GM18858 (cell line): ENCODE results near the gene TCHP.

Experiments used
- ATAC-seq: cut with Tn5 transposase; IDR thresholded peaks from one replicate; pipeline ENCODE4 v1.9.1; 2021; ENCODE audit not compliant: unreplicated experiment

The TCHP gene

DNA sequence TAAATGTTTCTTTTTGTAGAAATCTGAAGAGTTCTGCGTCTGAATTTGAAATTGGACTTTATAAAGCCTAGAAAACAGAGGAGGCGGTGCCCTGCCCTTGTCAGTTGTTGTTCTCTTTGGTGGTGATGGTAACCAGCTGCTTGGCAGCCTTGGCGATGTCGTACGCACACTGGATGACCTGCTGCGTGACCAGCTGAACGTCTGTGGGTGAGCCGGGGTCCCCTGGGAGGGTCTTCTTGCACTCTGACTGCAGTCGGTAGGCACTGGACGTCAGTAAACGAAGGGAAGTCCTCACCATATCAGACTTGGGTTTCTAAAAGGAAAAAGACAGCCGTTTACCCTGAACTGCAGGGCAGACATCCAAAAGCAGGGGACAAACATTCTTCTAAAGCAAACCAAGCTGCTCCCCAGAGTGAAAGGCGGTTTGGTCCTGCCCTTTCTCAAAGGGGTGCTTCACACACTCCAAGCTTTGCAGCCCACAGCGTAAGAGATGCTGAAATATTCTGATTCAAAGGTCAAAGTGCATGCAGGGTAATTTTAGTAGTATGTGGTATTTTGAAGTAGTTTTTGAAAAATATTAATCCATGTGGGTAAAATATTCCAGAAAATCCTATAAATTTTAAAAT, 32.9 kb downstream of the TCHP start:
- ATAC-seq: no peak

DNA sequence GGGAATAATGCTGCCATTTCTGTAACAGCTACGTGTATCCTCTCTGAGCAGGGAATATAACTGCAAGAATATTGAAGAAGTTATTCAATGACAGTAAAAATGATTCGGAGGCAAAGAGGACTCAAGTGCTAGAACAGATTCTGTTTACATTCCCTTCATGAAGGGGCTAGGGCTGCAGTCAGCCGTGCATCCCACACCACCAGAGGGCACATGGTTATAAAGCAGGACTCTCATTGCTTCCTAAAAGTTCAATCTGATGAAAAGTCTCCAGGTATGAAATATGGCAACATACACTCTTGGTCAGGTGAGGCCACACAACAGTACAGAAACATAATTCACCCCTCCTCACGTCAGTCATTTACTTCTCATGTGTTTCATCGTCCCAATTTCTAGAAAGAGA, 34.0 kb downstream of the TCHP start:
- no peak for ATAC-seq

DNA sequence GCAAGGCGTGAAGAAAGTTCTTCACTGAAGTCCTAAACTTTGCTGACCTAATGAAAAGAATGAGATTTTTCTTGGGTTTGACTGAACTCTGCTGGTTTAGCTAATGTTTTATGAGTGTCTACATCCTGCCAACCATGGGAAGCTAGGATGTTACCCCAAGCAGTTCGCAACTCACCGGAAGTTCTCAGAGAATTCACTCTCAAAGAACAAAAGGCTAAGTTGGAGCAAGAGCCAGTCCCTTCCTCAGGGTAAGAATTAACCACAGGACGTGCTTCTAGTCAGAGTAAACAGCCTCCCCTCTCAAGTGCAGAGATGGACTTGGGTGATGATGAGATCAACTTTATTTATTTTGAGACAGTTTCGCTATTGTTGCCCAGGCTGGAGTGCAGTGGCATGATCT, 37.3 kb downstream of the TCHP start:
- ATAC-seq: no peak

- ATAC-seq: no peak
Measured at GRCh38 chr12:109938947-109939346, 38.9 kb downstream of the TCHP start.

GRCh38 chr12:109939504-109939903, 39.4 kb downstream of the TCHP start:
- no peak for ATAC-seq

- ATAC-seq: no peak
Measured at GRCh38 chr12:109940339-109940923, 40.4 kb downstream of the TCHP start.

GRCh38 chr12:109943811-109944210, 43.7 kb downstream of the TCHP start:
- ATAC-seq: no peak

- ATAC-seq: no peak
Measured at GRCh38 chr12:109944561-109945359, 44.7 kb downstream of the TCHP start.

GRCh38 chr12:109946505-109946904, 46.4 kb downstream of the TCHP start:
- no peak for ATAC-seq

DNA sequence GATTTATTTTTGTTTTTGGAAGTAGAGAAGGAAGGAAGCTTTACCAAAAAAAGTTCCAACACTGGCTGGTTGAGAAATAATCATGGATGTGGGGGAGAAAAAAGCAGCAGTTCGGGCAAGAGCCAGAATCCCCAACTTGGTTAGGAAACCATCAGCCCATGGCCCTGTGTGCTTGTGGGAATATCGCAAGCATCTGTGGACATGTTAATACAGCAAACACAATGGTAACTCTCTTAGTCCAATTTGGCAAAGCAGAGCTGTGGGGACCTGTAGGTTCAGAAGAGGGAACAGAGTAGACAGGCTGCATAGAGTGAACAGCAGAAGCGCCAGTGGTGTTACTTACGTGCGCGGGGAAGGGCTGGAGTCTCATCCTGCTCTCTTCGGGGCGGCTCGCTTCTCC, 46.8 kb downstream of the TCHP start:
- ATAC-seq: no peak

DNA sequence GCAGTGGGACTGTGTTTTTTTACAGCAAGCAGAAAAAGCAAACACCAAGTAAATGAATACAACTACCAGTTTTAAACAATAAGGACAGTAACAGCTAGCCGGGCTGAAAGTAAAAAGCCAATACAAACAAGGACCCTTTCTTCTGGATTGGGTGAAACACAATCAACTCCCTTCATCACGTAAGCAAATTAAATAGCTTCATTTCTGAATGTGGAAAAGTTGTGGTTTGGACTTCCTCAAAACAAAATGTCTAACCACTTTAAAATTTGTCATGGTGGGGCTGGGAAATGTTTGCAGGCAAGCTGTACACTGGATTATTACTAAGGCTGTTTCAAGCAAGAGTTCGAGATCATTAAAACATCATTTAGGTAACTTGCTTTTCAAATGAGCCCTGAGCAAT, 47.4 kb downstream of the TCHP start:
- ATAC-seq: no peak

DNA sequence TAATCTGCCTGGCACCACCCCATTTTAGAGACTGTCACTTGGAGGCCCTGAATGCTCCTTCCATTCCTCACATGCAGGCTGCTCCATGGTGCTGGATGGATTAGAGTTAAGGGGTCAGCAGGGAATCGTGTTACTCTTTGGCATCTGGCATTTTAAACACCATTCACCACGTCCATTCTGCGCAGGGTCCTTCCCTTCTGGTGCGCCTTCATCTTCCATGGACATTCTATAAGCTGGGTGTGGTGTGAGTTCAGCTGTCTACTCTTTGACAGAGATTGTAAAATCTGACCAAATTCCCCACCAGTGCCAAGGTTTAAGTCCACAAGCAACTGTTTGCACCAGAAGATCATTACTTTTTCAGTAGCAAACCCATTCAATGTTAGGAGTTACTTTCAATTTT, 48.3 kb downstream of the TCHP start:
- no peak for ATAC-seq

GRCh38 chr12:109949089-109949488, 49.0 kb downstream of the TCHP start:
- no peak for ATAC-seq

- no peak for ATAC-seq
Measured at GRCh38 chr12:109950625-109951024, 50.6 kb downstream of the TCHP start.

DNA sequence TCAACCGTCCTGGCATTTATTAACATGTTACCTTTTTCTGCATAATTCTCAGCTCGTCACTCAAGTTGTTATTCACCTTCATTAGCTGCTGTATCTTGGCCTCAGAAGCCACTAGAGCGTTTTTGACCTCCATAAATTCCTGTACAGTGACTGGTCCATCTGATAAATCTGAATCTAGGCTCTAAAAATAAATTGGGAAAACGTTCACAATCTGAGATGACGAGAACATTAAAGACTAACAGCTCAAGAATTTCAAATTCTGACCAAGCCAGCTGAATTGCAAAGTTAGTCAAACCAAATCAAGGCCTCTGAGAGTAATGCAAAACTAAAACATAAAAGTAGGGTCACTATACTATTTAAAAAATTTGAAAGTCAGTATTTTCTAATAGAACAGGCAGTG, 51.1 kb downstream of the TCHP start:
- no peak for ATAC-seq

DNA sequence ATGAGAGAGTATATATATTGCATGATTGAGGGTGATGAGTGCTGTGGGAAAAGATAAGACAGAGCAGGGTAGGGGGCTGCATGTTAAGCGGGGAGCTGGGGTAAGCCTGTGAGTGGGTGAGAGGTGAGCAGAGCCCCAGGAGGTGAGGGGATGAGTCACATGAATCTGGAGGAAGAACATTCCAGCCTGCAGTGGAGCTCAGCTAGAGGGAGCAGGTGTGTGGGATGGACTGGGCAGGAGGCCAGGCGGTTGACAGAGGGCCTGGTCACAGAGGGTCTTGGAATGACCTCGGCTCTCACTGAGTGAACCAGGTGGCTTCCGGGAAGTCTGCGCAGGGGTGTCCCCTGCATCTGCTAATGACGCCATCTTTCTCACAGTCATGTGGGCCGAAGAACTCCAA, 51.7 kb downstream of the TCHP start:
- ATAC-seq: no peak

DNA sequence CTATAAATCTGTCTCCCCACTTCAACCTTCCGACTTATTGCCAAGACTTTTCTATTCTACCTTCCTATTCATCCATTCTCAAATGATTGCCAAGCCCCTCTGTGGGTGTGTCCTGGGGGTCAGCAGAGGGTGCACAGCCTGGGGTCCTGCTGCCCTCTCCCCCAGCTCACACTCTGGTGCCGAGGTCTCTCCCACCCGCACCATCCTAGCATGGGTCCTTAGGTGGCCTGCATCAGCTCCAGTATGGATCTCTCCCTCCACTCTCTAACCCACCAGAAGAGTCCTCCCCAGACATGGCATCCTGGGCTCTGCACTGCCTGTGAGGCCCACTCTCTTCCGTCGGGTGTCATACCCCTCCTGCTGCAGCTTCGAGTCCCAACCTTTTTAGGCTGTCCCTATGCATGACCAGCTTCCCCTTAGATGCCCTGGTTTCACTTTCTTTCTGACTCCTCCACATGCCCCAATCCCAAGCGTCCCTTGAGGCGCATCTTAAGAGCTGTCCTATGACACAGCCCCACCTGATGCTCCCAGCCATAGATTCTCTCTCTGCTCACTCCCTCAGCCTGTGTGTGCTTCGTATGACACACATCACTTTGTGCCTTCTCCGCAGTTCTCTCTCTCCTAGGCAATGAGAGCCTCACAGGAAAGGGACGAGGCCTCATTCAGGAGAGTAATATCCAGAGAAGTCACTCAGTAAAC, 52.2 kb downstream of the TCHP start:
- no peak for ATAC-seq

DNA sequence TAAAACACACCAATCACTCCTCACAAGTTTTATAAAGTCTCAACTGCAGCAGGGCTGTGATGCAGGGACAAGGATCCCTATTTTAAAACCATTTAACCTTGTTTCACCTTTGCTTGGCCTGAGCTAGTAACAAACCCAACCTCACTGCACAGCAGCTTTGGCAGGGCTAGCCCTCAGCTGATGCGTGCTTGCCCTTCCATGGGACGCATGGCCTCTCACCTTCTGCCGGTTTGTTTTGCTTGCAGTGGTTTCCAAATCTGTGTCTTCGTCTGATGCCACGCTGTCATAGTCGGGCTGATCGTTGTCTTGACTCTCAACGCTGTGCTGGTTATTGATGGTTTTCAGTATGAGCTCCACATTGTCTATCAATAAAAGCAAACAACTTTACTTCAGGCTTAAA, 52.8 kb downstream of the TCHP start:
- no peak for ATAC-seq

GRCh38 chr12:109953656-109954055, 53.6 kb downstream of the TCHP start:
- no peak for ATAC-seq

DNA sequence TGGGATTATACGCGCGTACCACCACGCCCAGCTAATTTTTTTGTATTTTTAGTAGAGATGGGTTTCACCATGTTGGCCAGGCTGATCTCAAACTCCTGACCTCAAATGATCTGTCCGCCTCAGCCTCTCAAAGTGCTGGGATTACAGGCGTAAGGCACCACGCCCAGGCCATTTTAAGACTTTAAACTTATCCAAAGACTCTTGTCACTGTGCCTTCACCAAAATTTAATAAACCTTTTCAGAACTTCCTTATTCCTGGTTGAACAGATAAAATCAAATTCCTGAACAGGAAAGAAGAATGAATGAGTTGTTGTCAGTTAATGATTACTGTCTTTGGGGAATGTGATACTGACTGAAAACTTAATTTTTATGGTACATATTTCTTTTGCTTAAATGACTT, 58.3 kb downstream of the TCHP start:
- no peak for ATAC-seq

DNA sequence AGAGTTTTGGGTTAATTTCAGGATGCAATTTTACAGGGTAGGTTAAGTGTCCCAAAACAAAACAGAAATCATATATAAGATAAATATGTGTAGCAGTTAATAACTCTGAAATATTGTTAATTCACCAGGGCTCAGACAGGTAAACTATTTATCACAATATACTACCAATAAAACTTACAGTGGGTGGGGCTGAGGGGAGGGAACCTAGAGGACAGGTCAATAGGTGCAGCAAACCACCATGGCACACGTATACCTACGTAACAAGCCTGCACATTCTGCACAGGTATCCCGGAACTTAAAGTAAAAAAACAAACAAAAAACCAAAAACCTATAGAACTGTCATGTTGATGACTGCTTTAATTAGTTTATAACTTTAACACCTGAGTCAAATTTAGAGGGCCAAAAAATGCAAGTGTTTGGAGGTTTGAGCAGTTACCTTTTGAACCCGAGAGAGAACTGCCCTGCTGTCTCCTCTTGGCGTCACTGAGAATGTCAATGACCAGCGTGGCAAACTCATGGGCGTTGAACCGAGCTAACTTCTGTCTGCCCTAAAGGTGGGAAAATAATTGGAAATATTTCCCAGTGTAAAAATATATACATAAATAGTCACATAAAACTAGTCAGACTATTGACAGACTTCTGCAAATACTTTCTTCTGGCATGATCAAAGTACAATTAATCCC, 59.5 kb downstream of the TCHP start:
- no peak for ATAC-seq
